AG10803 (cell line): ENCODE data around the gene IGSF3.

Source experiments
- DNase-seq: peaks from one replicate; pipeline ENCODE4 v3.0.0; 2010; ENCODE audit warnings: low read depth
- H3K4me3 ChIP-seq: 2 replicates; pipeline ENCODE4 v1.5.1; 2011; ENCODE audit warnings: mild to moderate bottlenecking, low read length, control low read depth
- CTCF ChIP-seq: conservative IDR thresholded peaks from 2 replicates; pipeline ENCODE4 v1.5.1; 2011; ENCODE audit warnings: mild to moderate bottlenecking, low read length, control low read depth, inconsistent platforms

IGSF3 gene

GRCh38 chr1:116709666-116710167, 42.2 kb upstream of the IGSF3 start:
- no peak for DNase-seq
- TF ChIP-seq CTCF: no peak

GRCh38 chr1:116708255-116708900, 40.8 kb upstream of the IGSF3 start:
- DNase-seq: no peak
- no peak overlapping the region for H3K4me3 ChIP-seq
- TF ChIP-seq CTCF: no peak

More at GRCh38 chr1:116709666-116710167, 42.2 kb upstream of the IGSF3 start:
- no peak overlapping the region for H3K4me3 ChIP-seq

GRCh38 chr1:116706841-116707240, 39.3 kb upstream of the IGSF3 start:
- no peak overlapping the region for H3K4me3 ChIP-seq
- no peak for DNase-seq
- no peak for TF ChIP-seq CTCF

- DNase-seq: no peak
- no peak for TF ChIP-seq CTCF
- no peak overlapping the region for H3K4me3 ChIP-seq
These were observed 38.6 kb upstream of the IGSF3 start for GRCh38 chr1:116706123-116706522.

- TF ChIP-seq CTCF: no peak
- H3K4me3 ChIP-seq: no peak overlapping the region
- DNase-seq: no peak
These were observed 36.7 kb upstream of the IGSF3 start for GRCh38 chr1:116704278-116704677.

- TF ChIP-seq CTCF: no peak
- DNase-seq: no peak
- no peak overlapping the region for H3K4me3 ChIP-seq
These were observed 32.1 kb upstream of the IGSF3 start for GRCh38 chr1:116699605-116700004.

GRCh38 chr1:116698244-116698595, 30.7 kb upstream of the IGSF3 start:
- TF ChIP-seq CTCF: no peak
- DNase-seq: no peak

More at GRCh38 chr1:116698244-116698595, 30.7 kb upstream of the IGSF3 start:
- H3K4me3 ChIP-seq: no peak overlapping the region
